ENCODE measurements around the gene FOLR2.

Gene FOLR2

DNA sequence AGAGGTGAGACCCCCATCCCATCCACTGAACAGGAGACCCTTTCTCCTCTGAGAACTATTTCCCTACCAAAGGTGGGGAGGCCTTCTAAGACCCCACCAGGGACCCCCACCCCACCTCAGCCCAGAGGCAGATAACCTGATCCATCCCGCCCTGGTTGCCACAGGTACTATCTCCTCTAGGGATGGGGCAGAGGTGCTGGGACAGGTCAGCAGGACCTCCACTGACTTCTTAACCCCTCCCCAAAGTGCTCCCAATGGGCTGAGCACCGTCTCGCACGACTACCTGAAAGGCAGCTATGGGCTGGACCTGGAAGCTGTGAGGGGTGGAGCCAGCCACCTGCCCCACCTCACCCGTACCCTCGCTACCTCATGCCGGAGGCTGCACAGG lies 12.2 kb downstream of the FOLR2 start:
- no peak overlapping the region for H2AFZ ChIP-seq (ENCODE audit: low read length)
- DNase-seq, result no peak
- H3K9me3 ChIP-seq (replicated peaks; ENCODE audit: insufficient read depth, low read length), result no peaks in the 10 kb centered on the region
- H3K79me2 ChIP-seq (ENCODE audit: low read length), result peaks cover 28% of the 10 kb centered on the region
- H4K20me1 ChIP-seq (ENCODE audit: insufficient read depth, low read length), result no peaks in the 10 kb centered on the region
- H3K4me1 ChIP-seq (ENCODE audit: low read length), result no peaks in the 10 kb centered on the region
- H3K4me2 ChIP-seq (ENCODE audit: low read depth, low read length), result no peak overlapping the region
- no peaks in the 10 kb centered on the region for H3K36me3 ChIP-seq (replicated peaks; ENCODE audit: insufficient read depth, low read length)
- H3K27ac ChIP-seq (ENCODE audit: low read length), result no peak overlapping the region
- no peaks in the 10 kb centered on the region for H3K27me3 ChIP-seq (replicated peaks; ENCODE audit: insufficient read depth, low read length)
- no peak overlapping the region for H3K9ac ChIP-seq (ENCODE audit: low read length)
- no peak overlapping the region for H3K4me3 ChIP-seq (ENCODE audit: low read length)
- H3K9me2 ChIP-seq (replicated peaks; ENCODE audit: insufficient read depth, low read length), result no peaks in the 10 kb centered on the region
- H3F3A ChIP-seq (ENCODE audit: insufficient read depth, low read length), result 0 out of 2 replicates have a peak, but pooled peaks cover 6% of the 10 kb centered on the region
- TF ChIP-seq EZH2 (optimal IDR thresholded peaks at IDR 0.05; ENCODE audit: low read depth, low read length), result no peak
- no peak for TF ChIP-seq EZH2phosphoT487 (IDR thresholded peaks at IDR 0.05; ENCODE audit: low read length)
- TF ChIP-seq, protein P1, sequence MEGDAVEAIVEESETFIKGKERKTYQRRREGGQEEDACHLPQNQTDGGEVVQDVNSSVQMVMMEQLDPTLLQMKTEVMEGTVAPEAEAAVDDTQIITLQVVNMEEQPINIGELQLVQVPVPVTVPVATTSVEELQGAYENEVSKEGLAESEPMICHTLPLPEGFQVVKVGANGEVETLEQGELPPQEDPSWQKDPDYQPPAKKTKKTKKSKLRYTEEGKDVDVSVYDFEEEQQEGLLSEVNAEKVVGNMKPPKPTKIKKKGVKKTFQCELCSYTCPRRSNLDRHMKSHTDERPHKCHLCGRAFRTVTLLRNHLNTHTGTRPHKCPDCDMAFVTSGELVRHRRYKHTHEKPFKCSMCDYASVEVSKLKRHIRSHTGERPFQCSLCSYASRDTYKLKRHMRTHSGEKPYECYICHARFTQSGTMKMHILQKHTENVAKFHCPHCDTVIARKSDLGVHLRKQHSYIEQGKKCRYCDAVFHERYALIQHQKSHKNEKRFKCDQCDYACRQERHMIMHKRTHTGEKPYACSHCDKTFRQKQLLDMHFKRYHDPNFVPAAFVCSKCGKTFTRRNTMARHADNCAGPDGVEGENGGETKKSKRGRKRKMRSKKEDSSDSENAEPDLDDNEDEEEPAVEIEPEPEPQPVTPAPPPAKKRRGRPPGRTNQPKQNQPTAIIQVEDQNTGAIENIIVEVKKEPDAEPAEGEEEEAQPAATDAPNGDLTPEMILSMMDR (IDR thresholded peaks at IDR 0.05; ENCODE audit: low read length), result no peak

DNA sequence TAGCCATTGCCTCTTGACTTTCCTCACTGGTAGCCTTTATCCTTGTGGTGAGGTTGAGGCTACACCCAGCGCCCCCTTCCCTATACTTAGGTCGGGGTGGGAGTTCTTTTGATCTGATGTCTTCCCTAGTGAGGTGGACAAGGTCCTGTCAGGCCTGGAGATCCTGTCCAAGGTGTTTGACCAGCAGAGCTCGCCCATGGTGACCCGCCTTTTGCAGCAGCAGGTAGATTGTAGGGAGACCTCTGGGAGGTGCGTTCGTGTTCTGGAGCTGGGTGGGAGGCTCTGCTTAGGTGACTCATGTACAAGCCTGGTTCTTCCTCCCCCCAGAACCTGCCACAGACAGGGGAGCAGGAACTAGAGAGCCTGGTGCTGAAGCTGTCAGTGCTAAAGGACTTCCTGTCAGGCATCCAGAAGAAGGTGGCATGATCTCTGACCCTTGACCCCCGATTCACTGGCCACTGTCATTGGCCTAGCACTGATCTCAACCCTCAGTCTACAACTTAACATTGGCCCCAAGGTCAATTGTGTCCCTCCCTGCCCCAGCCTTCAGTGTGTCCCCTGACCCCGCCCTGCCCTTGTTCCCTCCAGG lies 12.8 kb downstream of the FOLR2 start:
- H3K36me3 ChIP-seq (replicated peaks; ENCODE audit: insufficient read depth, low read length), result no peaks in the 10 kb centered on the region
- no peak overlapping the region for H3K9ac ChIP-seq (ENCODE audit: low read length)
- no peaks in the 10 kb centered on the region for H3K27me3 ChIP-seq (replicated peaks; ENCODE audit: insufficient read depth, low read length)
- TF ChIP-seq EZH2 (optimal IDR thresholded peaks at IDR 0.05; ENCODE audit: low read depth, low read length) (no peak), EZH2phosphoT487 (IDR thresholded peaks at IDR 0.05; ENCODE audit: low read length) (no peak)
- TF ChIP-seq, protein P1 (IDR thresholded peaks at IDR 0.05; ENCODE audit: low read length), result no peak
- H3K79me2 ChIP-seq (ENCODE audit: low read length), result peaks cover 23% of the 10 kb centered on the region
- no peak overlapping the region for H3K27ac ChIP-seq (ENCODE audit: low read length)
- H3K4me1 ChIP-seq (ENCODE audit: low read length), result no peaks in the 10 kb centered on the region
- H3F3A ChIP-seq (ENCODE audit: insufficient read depth, low read length), result 0 out of 2 replicates have a peak, but pooled peaks cover under 1% of the 10 kb centered on the region
- no peak for DNase-seq
- no peaks in the 10 kb centered on the region for H4K20me1 ChIP-seq (ENCODE audit: insufficient read depth, low read length)
- H3K4me2 ChIP-seq (ENCODE audit: low read depth, low read length), result no peak overlapping the region
- no peak overlapping the region for H3K4me3 ChIP-seq (ENCODE audit: low read length)
- no peaks in the 10 kb centered on the region for H3K9me2 ChIP-seq (replicated peaks; ENCODE audit: insufficient read depth, low read length)
- H3K9me3 ChIP-seq (replicated peaks; ENCODE audit: insufficient read depth, low read length), result no peaks in the 10 kb centered on the region
- H2AFZ ChIP-seq (ENCODE audit: low read length), result no peak overlapping the region

DNA sequence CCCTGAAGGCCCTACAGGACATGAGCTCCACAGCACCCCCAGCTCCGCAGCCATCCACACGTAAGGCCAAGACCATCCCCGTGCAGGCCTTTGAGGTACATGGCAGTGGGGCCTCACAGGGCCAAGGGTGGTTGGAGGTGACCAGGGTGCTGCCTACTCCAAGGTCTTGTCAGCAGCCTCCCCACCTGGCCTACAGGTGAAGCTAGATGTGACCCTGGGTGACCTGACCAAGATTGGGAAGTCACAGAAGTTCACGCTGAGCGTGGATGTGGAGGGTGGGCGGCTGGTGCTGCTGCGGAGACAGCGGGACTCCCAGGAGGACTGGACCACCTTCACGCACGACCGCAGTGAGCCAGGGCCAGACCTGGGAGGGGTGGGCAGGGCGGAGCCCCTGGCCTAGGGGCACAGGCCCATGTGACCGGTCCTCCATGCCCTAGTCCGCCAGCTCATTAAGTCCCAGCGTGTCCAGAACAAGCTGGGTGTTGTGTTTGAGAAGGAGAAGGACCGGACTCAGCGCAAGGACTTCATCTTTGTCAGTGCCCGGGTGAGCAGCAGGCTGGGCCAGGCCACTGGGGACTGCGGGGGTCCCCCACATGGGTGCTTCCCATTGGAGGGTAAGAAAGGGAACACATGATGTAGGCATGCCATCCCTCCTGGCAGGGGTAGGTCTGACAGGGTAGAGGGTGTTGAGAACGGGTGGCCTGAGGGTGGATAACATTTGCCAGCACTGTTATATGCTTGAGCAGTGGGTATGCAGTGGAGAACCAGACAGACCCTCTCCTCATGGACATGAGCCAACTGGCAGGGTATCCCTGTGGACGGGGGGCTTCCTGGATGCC lies 13.6 kb downstream of the FOLR2 start:
- H3K27ac ChIP-seq (ENCODE audit: low read length), result no peak overlapping the region
- H3K4me2 ChIP-seq (ENCODE audit: low read depth, low read length), result no peak overlapping the region
- no peak overlapping the region for H2AFZ ChIP-seq (ENCODE audit: low read length)
- peaks cover 18% of the 10 kb centered on the region for H3K79me2 ChIP-seq (ENCODE audit: low read length)
- H3F3A ChIP-seq (ENCODE audit: insufficient read depth, low read length), result no peaks in the 10 kb centered on the region
- H3K27me3 ChIP-seq (replicated peaks; ENCODE audit: insufficient read depth, low read length), result no peaks in the 10 kb centered on the region
- H4K20me1 ChIP-seq (ENCODE audit: insufficient read depth, low read length), result no peaks in the 10 kb centered on the region
- H3K36me3 ChIP-seq (replicated peaks; ENCODE audit: insufficient read depth, low read length), result no peaks in the 10 kb centered on the region
- TF ChIP-seq, protein P1 (IDR thresholded peaks at IDR 0.05; ENCODE audit: low read length), result no peak
- TF ChIP-seq EZH2 (optimal IDR thresholded peaks at IDR 0.05; ENCODE audit: low read depth, low read length) (no peak), EZH2phosphoT487 (IDR thresholded peaks at IDR 0.05; ENCODE audit: low read length) (no peak)
- no peak for DNase-seq
- H3K9me3 ChIP-seq (replicated peaks; ENCODE audit: insufficient read depth, low read length), result no peaks in the 10 kb centered on the region
- no peak overlapping the region for H3K4me3 ChIP-seq (ENCODE audit: low read length)
- no peak overlapping the region for H3K9ac ChIP-seq (ENCODE audit: low read length)
- no peaks in the 10 kb centered on the region for H3K9me2 ChIP-seq (replicated peaks; ENCODE audit: insufficient read depth, low read length)
- H3K4me1 ChIP-seq (ENCODE audit: low read length), result no peaks in the 10 kb centered on the region

Data from MM.1S (cell line).